BLaER1 treated with 17β-estradiol and CSF1 and Interleukin-3, amounts not matched to agents 10 nM and 100 nM (cell line): ENCODE measurements around the gene AGPAT3.

Source experiments
- H3K27ac ChIP-seq, 11 experiments: shearing (Covaris generic); formaldehyde crosslinking; 2 replicates each; pipeline ENCODE4 v1.8.1; 2022
- H3K27me3 ChIP-seq, 11 experiments: shearing (Covaris generic); formaldehyde crosslinking; 2 replicates each; pipeline ENCODE4 v1.8.1; 2022
- H3K36me3 ChIP-seq, 11 experiments: shearing (Covaris generic); formaldehyde crosslinking; 2 replicates each; pipeline ENCODE4 v1.8.1; 2022
- H3K4me1 ChIP-seq, 10 experiments: shearing (Covaris generic); formaldehyde crosslinking; 2 replicates each; pipeline ENCODE4 v1.8.1; 2022
- H3K4me2 ChIP-seq, 11 experiments: shearing (Covaris generic); formaldehyde crosslinking; 2 replicates each; pipeline ENCODE4 v1.8.1; 2022
- H3K4me3 ChIP-seq, 10 experiments: shearing (Covaris generic); formaldehyde crosslinking; 2 replicates each; pipeline ENCODE4 v1.8.1; 2022
- H3K9ac ChIP-seq, 11 experiments: shearing (Covaris generic); formaldehyde crosslinking; 2 replicates each; pipeline ENCODE4 v1.8.1; 2022
- H3K9me3 ChIP-seq, 11 experiments: shearing (Covaris generic); formaldehyde crosslinking; replicated peaks in 1 of 11; 2 replicates each; pipeline ENCODE4 v1.8.1; 2022
- H4K20me1 ChIP-seq, 11 experiments: shearing (Covaris generic); formaldehyde crosslinking; 2 replicates each; pipeline ENCODE4 v1.8.1; 2022
- Cebpa-rat ChIP-seq, 11 experiments: shearing (Covaris generic); IDR thresholded peaks; 2 replicates each; pipeline ENCODE4 v1.8.1; 2022

Gene AGPAT3

DNA sequence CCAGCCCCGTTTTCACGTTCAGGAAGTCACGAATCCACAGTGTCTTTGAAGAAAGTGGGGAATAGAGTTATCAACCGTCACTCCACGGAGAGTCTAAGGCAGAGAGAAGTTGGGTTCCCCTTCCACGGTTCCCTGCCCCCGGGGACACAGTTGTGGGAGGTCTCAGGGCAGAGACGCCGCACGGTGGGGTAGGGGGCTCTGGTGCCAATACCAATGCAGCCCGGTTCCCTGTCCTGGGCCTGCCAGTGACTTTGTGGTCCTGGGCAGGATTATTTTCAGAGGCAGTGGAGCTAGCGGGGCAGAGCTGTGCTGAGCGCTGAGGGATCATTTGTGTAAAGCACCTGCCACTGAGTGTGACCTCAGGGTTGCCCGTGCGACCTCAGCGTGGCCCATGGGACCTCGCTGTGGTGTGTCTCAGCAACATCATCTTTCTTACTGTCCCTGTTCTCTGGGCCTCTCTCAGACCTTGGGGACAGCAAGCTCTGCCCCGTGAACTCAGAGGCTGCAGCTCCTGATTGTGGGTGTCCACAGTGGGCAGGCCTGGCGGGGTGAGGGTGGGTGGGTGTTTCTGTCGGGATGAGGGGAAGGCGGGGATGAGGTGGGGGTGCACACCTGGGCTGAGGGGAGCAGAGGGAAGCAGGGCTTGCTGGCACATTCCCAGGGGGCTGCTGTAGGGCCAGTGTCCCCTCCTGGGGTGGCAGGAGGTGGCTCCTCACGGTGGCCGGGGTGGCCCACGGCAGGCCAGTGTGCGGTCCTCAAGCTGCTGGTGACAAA lies 65.2 kb downstream of the AGPAT3 start:
- no peak overlapping the region for H3K27ac ChIP-seq
- peaks cover 19 to 24% (median 23%) of the 10 kb centered on the region in 10 experiments for H3K4me1 ChIP-seq
- TF ChIP-seq Cebpa-rat (IDR thresholded peaks at IDR 0.05) = no peak
- no peaks in the 10 kb centered on the region for H3K9me3 ChIP-seq
- peaks cover 0 to 48% (median 7%) of the 10 kb centered on the region in 11 experiments; a peak in 10 of 22 replicates for H3K36me3 ChIP-seq
- H3K4me2 ChIP-seq = peak overlapping the region; percentile 63 to 85 (median 74)
- no peaks in the 10 kb centered on the region for H3K27me3 ChIP-seq
- peak overlapping the region in 6 of 11 experiments; percentile 8 to 41 (median 26); a peak in 4 of 22 replicates for H3K9ac ChIP-seq
- H4K20me1 ChIP-seq = peaks cover 77 to 99% (median 96%) of the 10 kb centered on the region in 11 experiments
- H3K4me3 ChIP-seq = no peak overlapping the region

DNA sequence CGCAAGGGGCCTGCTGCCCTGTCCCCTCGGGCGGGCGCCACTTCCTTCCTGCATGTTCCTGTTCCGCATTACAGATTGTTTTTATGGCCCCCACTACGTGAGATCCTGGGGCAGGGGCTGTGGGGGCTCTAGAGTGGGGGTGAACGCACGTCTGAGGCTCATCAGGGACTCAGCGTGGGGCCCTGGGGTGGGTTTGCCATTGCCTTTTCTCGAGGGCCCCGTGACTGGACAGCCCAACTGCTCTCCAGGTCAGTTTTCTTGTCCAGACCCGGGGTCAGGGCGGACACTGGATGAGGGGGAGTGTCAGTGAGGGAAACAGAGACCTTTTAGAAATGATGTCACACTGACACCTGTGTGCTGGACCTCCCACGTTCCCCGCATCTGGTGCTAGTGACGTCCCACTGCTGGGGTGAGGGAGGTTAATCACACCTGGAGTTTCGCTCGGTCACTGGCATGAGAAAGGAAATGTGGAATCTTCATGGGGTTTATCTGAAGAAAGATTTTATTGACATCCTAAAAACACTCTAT lies 65.9 kb downstream of the AGPAT3 start:
- Histone ChIP-seq H3K36me3 (peaks cover 0 to 45% (median 7%) of the 10 kb centered on the region in 11 experiments; a peak in 10 of 22 replicates), H3K4me3 (no peak overlapping the region), H3K4me2 (peak overlapping the region; percentile 63 to 85 (median 74); a peak in 21 of 22 replicates), H4K20me1 (peaks cover 79 to 99% (median 96%) of the 10 kb centered on the region in 11 experiments), H3K9me3 (no peaks in the 10 kb centered on the region), H3K9ac (peak overlapping the region in 3 of 11 experiments; percentile 26 to 32 (median 26); a peak in 2 of 22 replicates), H3K27ac (no peak overlapping the region), H3K4me1 (peaks cover 19 to 24% (median 23%) of the 10 kb centered on the region in 10 experiments), H3K27me3 (no peaks in the 10 kb centered on the region)
- no peak for TF ChIP-seq Cebpa-rat (IDR thresholded peaks at IDR 0.05)

DNA sequence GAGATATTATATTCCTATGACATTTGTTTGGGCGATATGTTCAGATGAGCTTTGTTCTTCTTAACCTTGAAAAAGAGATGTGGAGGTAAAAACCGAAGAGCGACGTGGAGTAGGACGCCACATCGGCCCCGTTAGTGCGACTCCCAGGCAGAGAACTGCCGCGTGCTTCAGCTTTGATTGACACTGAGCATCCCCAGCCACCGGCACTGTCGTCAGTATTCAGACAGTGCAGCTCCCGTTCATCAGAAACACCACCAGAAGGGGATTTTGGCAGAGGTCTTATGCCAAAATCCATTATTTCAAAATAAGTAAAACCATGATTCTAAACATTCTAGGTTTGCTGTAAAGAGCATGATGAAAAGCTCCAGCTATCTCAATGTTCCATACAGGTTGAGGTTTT lies 66.5 kb downstream of the AGPAT3 start:
- Histone ChIP-seq H3K9me3 (no peaks in the 10 kb centered on the region), H4K20me1 (peaks cover 79 to 99% (median 96%) of the 10 kb centered on the region in 11 experiments), H3K36me3 (peaks cover 0 to 44% (median 7%) of the 10 kb centered on the region in 11 experiments; a peak in 10 of 22 replicates), H3K4me1 (peaks cover 19 to 24% (median 23%) of the 10 kb centered on the region in 10 experiments), H3K27ac (no peak overlapping the region), H3K4me2 (0 out of 22 replicates have a peak overlapping the region, but pooled peaks of 1 of the 11 experiments have one; percentile 82), H3K4me3 (no peak overlapping the region), H3K9ac (no peak overlapping the region), H3K27me3 (no peaks in the 10 kb centered on the region)
- TF ChIP-seq Cebpa-rat (IDR thresholded peaks at IDR 0.05) = no peak

DNA sequence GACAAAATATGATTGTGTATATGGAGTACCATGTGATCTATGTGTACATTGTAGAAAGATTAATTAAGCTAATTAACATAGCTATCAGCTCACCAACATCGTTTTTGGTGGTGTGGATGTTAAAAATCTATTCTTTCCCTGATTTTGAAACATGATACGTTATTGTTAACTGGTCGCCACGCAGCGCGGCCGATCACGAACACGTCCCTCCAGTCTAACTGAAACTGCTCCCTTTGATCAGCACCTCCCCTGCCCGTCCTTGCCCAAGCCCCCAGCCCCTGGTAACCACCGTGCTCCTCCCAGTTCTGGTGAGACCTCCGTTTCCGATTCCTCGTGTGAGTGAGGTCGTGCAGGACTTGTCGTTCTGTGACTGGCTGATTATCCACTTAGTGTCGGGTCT lies 67.0 kb downstream of the AGPAT3 start:
- peaks cover 81 to 100% (median 97%) of the 10 kb centered on the region in 11 experiments for H4K20me1 ChIP-seq
- no peak for TF ChIP-seq Cebpa-rat (IDR thresholded peaks at IDR 0.05)

DNA sequence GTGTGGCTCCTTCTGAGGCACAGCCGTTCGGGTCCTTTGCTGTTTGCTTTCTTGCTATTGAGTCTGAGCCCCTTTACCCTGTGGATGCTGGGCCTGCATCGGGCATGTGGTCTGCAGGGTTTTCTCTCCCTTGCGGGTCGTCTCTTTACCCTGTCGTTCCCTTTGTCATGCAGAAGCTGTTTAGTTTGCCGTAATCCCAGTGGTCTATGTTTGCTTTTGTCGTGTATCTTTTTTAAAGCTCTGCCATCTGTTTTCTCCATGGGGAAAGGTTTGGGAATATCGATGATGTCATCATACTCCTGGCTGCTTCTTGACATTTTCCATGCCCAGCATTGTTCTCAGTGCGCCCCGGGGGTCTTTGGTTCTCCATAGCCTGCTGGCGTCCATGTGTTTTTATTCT lies 68.2 kb downstream of the AGPAT3 start:
- Histone ChIP-seq H3K9ac (no peak overlapping the region), H3K36me3 (peaks cover 0 to 35% (median 2%) of the 10 kb centered on the region in 11 experiments; a peak in 10 of 22 replicates), H3K27ac (no peak overlapping the region), H3K4me2 (no peak overlapping the region), H3K27me3 (no peaks in the 10 kb centered on the region), H3K4me3 (no peak overlapping the region), H4K20me1 (peaks cover 76 to 99% (median 97%) of the 10 kb centered on the region in 11 experiments), H3K4me1 (peaks cover 21 to 34% (median 32%) of the 10 kb centered on the region in 10 experiments), H3K9me3 (no peaks in the 10 kb centered on the region)
- TF ChIP-seq Cebpa-rat (IDR thresholded peaks at IDR 0.05) = no peak

More for the DNA sequence above, 67.0 kb downstream of the AGPAT3 start:
- Histone ChIP-seq H3K27ac (no peak overlapping the region), H3K4me2 (no peak overlapping the region), H3K9ac (no peak overlapping the region), H3K4me1 (peaks cover 19 to 24% (median 23%) of the 10 kb centered on the region in 10 experiments), H3K4me3 (no peak overlapping the region), H3K36me3 (peaks cover 0 to 44% (median 7%) of the 10 kb centered on the region in 11 experiments; a peak in 10 of 22 replicates), H3K9me3 (no peaks in the 10 kb centered on the region), H3K27me3 (no peaks in the 10 kb centered on the region)

DNA sequence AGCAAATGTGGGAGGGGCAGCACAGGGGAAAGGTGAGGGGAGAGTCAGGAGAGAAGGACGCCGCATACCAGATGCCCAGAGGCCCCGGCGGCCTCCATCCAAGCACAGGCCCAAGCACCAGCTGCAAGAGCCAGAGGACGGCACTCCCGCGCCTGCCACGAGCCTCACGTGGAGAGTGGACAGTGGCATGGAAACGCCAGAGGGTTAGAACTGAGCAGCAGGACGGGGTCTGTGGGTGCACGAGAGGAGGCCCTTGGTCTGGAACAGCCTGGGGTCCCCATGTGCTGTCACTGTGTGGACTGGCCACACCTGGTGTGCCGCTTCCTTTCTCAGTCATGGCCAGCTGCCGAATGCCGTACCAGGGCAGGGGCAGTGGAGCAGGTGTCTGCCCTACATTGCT lies 68.7 kb downstream of the AGPAT3 start:
- no peak overlapping the region for H3K4me2 ChIP-seq
- H3K27ac ChIP-seq = no peak overlapping the region
- H3K27me3 ChIP-seq = no peaks in the 10 kb centered on the region
- H3K4me1 ChIP-seq = peaks cover 26 to 39% (median 37%) of the 10 kb centered on the region in 10 experiments
- peaks cover 0 to 30% (median 0%) of the 10 kb centered on the region in 11 experiments; a peak in 8 of 22 replicates for H3K36me3 ChIP-seq
- no peaks in the 10 kb centered on the region for H3K9me3 ChIP-seq
- no peak overlapping the region for H3K9ac ChIP-seq
- peaks cover 71 to 98% (median 97%) of the 10 kb centered on the region in 11 experiments for H4K20me1 ChIP-seq
- H3K4me3 ChIP-seq = no peak overlapping the region
- TF ChIP-seq Cebpa-rat (IDR thresholded peaks at IDR 0.05) = no peak

DNA sequence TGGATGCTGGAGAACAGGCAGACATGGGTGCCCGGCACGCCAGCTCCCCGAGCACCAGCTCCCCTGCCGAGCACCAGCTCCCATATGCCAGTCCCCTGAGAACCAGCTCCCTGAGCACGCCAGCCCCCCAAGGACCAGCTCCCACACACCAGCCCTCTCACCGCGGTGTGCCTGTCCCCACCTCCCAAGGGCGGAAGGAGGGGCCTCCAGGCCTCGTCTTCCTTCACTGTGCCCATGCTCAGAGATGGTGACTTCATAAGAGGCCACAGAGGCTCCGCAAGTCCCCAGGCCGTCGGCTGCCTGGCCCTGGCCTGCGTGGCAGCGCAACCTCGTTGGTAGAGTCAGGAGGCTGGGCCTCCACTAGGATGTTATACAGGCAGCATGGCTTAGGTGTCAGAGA lies 69.1 kb downstream of the AGPAT3 start:
- Histone ChIP-seq H3K27ac (no peak overlapping the region), H4K20me1 (peaks cover 67 to 97% (median 94%) of the 10 kb centered on the region in 11 experiments), H3K4me2 (no peak overlapping the region), H3K27me3 (no peaks in the 10 kb centered on the region), H3K36me3 (peaks cover 0 to 26% (median 0%) of the 10 kb centered on the region in 11 experiments; a peak in 7 of 22 replicates), H3K4me1 (peaks cover 30 to 39% (median 37%) of the 10 kb centered on the region in 10 experiments), H3K9me3 (no peaks in the 10 kb centered on the region), H3K9ac (no peak overlapping the region), H3K4me3 (no peak overlapping the region)
- no peak for TF ChIP-seq Cebpa-rat (IDR thresholded peaks at IDR 0.05)

DNA sequence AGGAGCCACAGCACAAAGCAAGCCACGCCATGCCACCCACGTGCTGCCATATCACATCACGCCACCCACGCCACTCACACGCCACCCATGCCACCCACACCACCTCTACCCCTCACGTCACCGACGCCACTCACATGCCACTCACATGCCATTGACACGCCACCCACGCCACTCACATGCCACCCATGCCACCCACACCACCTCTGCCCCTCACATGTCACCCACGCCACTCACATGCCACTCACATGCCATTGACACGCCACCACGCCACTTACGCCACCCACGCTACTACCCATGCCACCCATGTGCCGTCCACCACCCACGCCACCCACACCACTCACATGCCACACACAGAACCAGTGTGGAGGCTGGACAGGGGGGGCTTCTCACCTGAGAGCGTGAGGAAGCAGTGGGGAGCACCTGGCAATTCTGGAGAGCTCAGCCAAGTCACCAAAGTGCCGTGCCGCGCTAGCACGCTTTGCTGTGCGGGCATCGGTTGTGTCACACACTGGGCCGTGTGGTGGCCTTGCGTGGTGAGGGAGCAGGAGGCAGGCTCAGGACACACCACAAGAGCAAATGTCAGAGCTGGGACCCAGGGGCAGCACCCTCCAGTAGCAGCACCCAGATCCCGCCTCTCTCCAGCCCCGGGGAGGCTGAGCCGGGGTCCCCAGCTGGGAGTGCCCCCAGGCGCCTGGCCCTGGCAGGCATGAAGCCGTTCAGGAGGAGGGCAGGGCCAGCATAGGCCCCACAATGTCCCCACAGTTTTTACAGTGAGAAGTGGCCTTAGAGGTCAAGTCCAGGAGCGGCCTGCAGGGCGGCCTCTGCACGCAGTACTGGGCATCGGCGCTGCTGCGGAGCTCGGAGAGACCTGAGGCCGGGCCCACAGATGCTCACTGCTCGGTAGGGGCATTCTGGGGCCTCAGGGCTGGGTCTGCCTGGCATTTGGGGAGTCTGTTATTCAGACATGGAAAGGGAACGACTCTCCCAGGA lies 70.0 kb downstream of the AGPAT3 start:
- H3K4me1 ChIP-seq = peaks cover 23 to 35% (median 31%) of the 10 kb centered on the region in 10 experiments
- H3K9ac ChIP-seq = no peak overlapping the region
- peaks cover 67 to 97% (median 94%) of the 10 kb centered on the region in 11 experiments for H4K20me1 ChIP-seq
- TF ChIP-seq Cebpa-rat (IDR thresholded peaks at IDR 0.05) = no peak
- H3K4me2 ChIP-seq = no peak overlapping the region
- no peaks in the 10 kb centered on the region for H3K9me3 ChIP-seq
- H3K36me3 ChIP-seq = peaks cover 0 to 32% (median 0%) of the 10 kb centered on the region in 11 experiments; a peak in 7 of 22 replicates
- no peaks in the 10 kb centered on the region for H3K27me3 ChIP-seq
- no peak overlapping the region for H3K27ac ChIP-seq
- H3K4me3 ChIP-seq = no peak overlapping the region
